Stimulated activated CD4-positive, alpha-beta T cell treated with anti-CD3 and anti-CD28 coated beads, Interleukin-2, amount 100 ng/mL, for 48 hours (primary cell): ENCODE results near the gene FABP2.
"Not testable (repeated sequence)": the region's sequence is repeated elsewhere in the genome, so short reads cannot be mapped to it uniquely, and the experiment has no call there.

Experiments used
- DNase-seq, 2 donors: peaks; one replicate each; pipeline ENCODE4 v3.0.0-alpha.2; 2020

FABP2 gene

GRCh38 chr4:119307606-119308005, 14.3 kb downstream of the FABP2 start:
- DNase-seq: no peak

GRCh38 chr4:119304431-119304830, 17.5 kb downstream of the FABP2 start:
- no peak for DNase-seq

GRCh38 chr4:119303587-119304305, 18.2 kb downstream of the FABP2 start:
- no peak for DNase-seq

- no peak for DNase-seq
Observed at GRCh38 chr4:119302073-119302832, 19.7 kb downstream of the FABP2 start.

- peak; percentile 90 to 91 for DNase-seq
Observed at GRCh38 chr4:119300101-119300978, 21.6 kb downstream of the FABP2 start.

- no peak for DNase-seq
Observed at GRCh38 chr4:119299741-119300100, 22.2 kb downstream of the FABP2 start.

GRCh38 chr4:119299260-119299671, 22.7 kb downstream of the FABP2 start:
- DNase-seq: no peak

GRCh38 chr4:119297795-119298194, 24.1 kb downstream of the FABP2 start:
- no peak for DNase-seq

GRCh38 chr4:119296356-119296755, 25.6 kb downstream of the FABP2 start:
- DNase-seq: no peak

GRCh38 chr4:119290598-119290997, 31.3 kb downstream of the FABP2 start:
- DNase-seq: no peak

GRCh38 chr4:119289313-119289712, 32.6 kb downstream of the FABP2 start:
- DNase-seq: no peak

- DNase-seq: peak; percentile 21
Observed at GRCh38 chr4:119286377-119287002, 35.4 kb downstream of the FABP2 start.

- no peak for DNase-seq
Observed at GRCh38 chr4:119284876-119285780, 36.8 kb downstream of the FABP2 start.

GRCh38 chr4:119281393-119281792, 40.5 kb downstream of the FABP2 start:
- no peak for DNase-seq

GRCh38 chr4:119279945-119280344, 42.0 kb downstream of the FABP2 start:
- not testable (repeated sequence) for DNase-seq

GRCh38 chr4:119279541-119279940, 42.4 kb downstream of the FABP2 start:
- DNase-seq: not testable (repeated sequence)

GRCh38 chr4:119271361-119272085, 50.4 kb downstream of the FABP2 start:
- DNase-seq: no peak

- no peak for DNase-seq
Observed at GRCh38 chr4:119268466-119268865, 53.5 kb downstream of the FABP2 start.
